HG02571 (cell line): ENCODE results near the gene CHRM4.

Source experiments
- ATAC-seq: cut with Tn5 transposase; IDR thresholded peaks from one replicate; pipeline ENCODE4 v1.9.1; 2021; ENCODE audit warnings: mild to moderate bottlenecking, moderate library complexity; ENCODE audit not compliant: unreplicated experiment

Gene CHRM4

DNA sequence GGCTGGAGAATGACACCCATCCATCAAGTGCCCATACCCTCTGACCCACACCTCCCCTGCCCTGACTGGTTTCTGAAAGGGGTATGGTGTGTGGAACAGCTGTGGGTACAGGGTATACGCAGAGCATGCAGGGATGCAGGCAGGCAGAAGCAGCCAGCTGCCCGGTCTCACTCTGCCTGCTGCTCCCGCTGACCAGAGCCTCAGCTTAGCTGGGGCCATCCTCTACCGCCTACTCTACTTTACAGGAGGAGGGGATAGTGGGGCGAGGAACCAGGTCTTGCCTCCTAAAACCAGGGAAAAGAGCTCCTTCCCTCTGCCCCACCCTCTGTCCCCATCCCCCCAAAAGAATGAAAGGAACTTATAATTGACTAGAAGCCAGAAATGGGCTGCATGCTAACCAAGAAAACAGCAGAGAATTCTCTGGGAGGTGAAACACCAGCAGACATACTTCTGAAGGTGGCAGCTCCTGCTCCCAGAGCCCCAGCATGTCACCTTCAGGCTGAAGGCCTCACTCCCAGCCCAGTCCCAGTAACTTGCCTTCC lies 13.0 kb upstream of the CHRM4 start:
- ATAC-seq: no peak

DNA sequence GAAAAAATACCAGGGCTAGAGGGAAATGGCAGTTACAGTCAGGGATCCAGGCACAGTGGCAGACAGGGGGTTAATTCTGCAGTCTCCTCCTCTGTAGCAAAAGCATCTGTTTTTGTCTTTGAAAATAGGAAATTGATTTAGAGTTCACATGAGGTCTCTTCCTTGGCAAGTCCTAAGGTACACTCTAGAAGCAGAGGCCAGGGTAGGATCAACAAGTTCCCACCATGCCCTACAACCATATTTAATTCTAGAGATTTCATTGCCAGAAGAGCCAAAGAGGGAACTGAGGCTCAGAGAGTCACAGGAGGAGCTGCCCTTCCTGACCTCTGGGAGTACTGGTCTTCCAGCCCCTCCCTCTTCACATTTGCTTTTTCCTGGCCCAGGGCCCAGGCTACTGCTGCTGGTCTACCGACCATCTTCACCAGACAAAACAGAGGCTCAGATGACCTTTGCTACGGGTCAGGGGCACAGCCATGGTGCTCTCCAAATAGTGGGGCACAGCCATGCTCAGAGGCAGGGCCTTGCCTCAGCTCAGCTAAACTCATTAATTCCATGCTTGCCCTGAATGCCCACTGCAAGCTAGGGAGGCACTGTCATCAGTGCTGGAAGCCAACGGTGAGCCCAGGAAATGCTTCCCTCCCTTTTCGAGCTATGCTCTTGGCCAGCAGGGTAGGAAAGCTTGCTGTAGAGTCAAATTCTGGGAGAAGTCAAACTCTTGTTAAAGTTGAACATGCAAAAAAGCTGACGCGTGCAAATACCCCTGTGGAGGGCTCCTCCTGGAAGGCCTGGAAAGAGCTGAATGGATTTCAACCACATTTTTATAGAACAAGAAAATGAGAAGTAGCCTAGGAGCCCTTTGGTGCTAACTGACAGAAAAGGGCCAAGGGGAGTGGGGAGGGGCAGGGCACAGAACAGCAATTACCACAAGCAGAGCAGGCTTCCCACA lies 11.7 kb upstream of the CHRM4 start:
- ATAC-seq: no peak

DNA sequence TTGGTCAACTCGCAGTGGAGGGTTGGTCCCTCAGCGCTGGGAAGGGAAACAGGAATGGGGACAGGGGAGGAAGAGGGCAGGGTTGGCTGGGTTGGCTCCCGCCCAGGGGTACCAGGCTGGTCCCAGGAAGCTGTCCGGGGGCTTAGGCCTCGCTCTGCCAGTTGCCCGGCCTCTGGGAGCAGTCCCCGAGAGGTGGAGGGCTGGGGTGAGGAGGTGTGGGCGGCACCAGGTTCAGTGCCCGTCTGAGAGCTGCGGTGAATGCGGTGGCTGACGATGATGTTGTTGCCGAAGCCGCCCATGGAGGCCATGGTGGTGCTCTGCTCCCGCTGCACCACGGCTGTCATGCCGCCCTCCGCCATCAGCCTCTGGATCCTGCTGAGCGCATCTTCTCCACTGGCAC lies 6.0 kb upstream of the CHRM4 start:
- ATAC-seq: no peak

- ATAC-seq: no peak
These were observed 2.2 kb upstream of the CHRM4 start for GRCh38 chr11:46393759-46394158.

DNA sequence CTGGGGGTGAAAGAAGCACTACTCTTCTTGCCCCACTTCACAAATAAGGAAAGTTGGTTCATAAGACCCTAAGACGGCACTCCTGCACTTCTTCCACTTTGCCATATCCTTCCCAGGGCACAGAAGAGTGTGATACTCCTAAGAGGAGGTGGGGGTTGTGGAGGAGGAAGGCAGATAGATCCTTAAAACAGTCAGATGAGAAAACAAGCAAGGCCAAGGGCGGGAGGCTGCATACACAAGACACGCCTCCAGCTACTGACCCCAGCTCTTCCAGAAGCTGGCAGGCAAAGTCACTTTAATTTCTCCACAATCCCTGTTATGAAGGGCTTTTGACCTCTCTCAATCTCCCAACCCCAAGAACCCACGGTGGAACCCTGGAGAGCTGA lies 1.6 kb upstream of the CHRM4 start:
- ATAC-seq: no peak

GRCh38 chr11:46392421-46393230 lies 1.1 kb upstream of the CHRM4 start:
- peak; percentile 71 for ATAC-seq

GRCh38 chr11:46391186-46391577 lies 394 bp downstream of the CHRM4 start:
- no peak for ATAC-seq

- ATAC-seq: no peak
These were observed 1.0 kb downstream of the CHRM4 start for GRCh38 chr11:46390331-46391171.

DNA sequence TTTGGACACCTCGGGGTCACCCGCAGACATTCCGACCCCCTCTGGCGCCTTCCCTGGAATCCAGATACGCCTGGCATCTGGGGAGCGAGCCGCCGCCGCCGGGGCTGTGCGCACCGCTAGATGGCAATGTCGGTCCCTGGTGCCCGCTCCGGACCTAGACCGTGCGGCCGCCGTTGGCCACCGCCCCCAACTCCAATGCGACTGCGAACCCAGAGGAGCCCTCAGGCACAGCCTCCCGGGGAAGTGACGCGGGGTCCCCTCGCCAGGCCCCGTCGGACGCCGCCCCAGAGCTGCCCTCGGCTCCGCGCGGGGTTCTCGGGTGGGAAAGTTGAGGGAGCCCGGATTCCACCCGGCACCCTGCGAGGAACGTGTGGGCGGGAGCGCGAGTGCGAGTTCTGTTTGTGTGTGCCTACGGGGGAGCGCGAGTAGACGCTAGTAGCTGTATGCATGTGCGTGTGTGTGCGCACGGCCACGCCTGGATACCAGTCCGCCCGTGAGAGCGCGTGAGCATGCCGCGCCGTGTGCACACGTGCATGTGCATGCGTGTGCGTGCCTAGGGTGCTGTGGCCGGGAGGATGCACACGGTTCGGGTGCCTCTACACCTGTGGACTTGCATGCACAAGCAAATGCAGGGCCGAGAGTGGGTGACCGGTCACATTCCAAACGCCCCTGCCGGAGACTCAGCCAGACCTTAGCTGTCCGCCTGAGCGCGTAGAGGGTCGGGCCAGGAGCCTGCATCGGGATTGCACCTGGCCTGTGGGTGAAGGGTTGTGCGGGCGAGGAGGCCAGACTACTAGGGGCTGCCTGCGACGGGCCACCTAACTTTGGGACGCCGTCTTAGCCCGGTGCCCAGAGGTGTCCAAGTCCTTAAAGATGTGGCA lies 1.9 kb downstream of the CHRM4 start:
- ATAC-seq: no peak

- no peak for ATAC-seq
These were observed 2.7 kb downstream of the CHRM4 start for GRCh38 chr11:46388619-46389449.

GRCh38 chr11:46387919-46388618 lies 3.5 kb downstream of the CHRM4 start:
- no peak for ATAC-seq

DNA sequence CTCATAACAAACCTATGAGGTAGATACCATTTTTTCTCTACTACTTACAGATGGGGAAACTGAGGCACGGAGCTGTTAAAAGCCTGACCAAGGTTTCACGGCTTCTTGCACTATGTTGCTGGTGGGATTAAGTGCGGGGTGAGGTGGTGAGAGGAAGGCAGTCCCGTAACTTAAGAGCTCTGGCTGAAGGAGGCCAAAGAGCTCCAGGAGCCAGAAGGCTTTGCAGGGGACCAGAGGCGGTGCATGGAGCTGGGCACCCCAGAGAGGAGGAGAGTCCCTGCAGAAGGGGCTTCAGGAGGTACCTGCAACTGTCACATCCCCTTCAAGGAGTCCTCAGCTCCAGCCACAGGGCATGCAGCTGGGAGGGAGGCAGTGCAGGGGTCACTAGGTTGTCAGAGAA lies 4.1 kb downstream of the CHRM4 start:
- ATAC-seq: no peak

DNA sequence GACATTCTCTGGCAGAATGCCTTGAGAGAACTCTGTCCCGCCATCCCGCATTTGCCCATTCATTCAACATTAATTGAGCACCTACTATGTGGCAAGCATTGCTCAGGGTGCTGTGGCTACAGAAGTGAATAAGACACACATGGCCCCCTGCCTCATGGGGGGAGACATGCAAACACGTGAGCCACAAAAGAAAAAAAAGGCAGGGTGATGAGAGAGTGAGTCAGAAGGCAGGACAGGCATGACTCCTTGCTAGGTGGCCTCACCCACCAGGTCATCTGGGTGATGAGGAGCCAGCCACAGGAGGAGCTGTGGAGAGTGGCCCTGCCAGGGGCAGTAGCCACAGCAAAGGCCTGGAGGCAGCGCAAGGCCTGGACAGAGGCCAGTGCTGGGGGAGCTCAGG lies 4.9 kb downstream of the CHRM4 start:
- ATAC-seq: no peak

DNA sequence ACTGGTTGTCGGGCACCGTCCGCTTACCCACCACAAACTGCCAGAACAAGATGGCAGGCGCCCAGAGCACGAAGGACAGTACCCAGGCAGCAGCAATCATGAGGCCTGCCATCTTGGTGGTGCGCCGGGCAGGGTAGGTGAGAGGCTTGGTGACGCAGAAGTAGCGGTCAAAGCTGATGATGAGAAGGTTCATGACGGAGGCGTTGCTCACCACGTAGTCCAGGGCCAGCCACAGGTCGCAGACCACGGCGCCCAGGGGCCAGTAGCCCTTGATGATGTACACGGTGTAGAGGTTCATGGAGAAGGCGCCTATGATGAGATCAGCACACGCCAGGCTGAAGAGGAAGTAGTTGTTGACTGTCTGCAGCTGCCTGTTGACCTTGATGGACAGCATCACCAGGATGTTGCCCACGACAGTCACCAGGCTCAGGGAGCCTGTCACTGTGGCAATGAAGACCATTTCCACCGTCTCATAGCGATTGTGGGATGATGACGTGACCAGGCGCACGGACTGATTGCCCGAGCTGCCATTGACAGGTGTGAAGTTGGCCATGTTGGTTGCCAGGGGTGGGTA lies 5.5 kb downstream of the CHRM4 start:
- no peak for ATAC-seq

DNA sequence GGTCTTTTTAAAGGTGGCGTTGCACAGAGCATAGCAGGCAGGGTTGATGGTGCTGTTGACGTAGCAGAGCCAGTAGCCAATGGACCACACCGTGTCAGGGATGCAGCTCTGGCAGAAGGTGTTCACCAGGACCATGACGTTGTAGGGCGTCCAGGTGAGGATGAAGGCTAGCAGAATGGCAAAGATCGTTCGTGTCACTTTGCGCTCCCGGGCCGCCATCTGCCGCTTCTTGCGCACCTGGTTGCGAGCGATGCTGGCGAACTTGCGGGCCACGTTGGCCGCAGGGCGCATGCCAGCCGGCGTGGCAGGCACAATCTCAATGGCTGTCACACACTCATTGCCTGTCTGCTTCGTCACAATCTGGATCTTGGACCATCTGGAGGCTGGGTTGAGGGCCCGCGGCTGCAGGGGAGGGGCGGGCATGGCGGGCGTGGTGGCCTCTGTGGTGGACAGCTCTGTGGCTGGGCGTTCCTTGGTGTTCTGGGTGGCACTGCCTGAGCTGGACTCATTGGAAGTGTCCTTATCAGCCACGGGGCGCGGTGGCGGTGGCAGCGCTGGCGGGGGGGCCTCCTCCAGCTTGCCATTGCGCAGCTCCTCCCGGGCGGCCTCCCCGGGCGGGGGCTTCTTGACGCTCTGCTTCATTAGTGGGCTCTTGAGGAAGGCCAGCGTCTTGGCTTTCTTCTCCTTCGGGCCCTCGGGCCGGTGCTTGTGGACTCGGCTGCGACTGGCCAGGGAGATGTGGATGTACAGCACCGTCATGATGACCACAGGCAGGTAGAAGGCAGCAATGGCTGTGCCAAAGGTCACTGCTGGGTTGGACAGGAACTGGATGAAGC lies 6.2 kb downstream of the CHRM4 start:
- no peak for ATAC-seq

DNA sequence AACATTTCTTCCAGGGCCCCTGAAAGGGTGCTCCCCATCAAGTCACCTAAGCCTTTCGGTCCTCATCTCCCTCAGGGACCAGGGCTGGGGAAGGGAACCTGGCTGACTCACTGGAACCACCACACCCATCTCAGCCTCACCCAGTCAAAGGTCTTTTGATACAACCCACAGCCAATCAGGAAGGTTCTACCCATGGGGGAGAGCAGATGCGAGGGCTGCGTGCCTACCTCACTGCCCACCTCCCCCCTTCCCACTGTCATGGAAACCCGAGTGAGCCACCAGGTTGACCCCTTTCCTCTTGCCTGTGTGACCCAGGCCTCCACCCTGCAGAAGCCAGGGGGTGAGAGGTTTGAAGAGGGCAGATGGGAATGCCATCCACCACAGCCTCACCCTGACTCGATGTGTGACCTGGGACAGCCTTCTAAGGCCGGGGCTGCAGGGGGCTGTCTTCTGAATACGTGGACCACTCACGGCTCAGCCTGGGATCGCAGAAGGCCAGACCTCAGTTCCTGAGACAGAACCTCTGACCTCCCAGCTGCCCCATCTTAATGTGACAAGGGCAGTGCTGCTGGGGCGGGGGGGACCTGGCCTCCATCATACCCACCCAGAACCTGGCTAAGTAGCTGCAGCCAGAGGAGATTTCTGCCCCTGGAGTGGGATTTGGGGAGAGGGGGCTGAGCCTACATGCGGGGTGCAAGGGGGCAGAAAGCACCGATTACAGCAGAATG lies 7.4 kb downstream of the CHRM4 start:
- ATAC-seq: no peak

DNA sequence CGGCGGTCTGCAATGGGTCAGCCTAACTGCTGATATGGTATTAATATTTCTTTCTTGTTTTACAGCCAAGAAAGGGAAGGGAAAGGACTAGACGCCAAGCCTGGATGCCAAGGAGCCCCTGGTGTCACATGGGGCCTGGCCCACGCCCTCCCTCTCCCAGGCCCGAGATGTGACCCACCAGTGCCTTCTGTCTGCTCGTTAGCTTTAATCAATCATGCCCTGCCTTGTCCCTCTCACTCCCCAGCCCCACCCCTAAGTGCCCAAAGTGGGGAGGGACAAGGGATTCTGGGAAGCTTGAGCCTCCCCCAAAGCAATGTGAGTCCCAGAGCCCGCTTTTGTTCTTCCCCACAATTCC lies 8.2 kb downstream of the CHRM4 start:
- ATAC-seq: no peak
